GM21717 (cell line): ENCODE measurements around the gene MYL12B.
"Not testable (repeated sequence)": the region's sequence is repeated elsewhere in the genome, so short reads cannot be mapped to it uniquely, and the experiment has no call there.

Source experiments
- ATAC-seq: cut with Tn5 transposase; IDR thresholded peaks from one replicate; pipeline ENCODE4 v1.9.1; 2021; ENCODE audit warnings: mild to moderate bottlenecking, moderate library complexity; ENCODE audit not compliant: unreplicated experiment

MYL12B gene

GRCh38 chr18:3294435-3295080 is 32.6 kb downstream of the MYL12B start:
- ATAC-seq = no peak

DNA sequence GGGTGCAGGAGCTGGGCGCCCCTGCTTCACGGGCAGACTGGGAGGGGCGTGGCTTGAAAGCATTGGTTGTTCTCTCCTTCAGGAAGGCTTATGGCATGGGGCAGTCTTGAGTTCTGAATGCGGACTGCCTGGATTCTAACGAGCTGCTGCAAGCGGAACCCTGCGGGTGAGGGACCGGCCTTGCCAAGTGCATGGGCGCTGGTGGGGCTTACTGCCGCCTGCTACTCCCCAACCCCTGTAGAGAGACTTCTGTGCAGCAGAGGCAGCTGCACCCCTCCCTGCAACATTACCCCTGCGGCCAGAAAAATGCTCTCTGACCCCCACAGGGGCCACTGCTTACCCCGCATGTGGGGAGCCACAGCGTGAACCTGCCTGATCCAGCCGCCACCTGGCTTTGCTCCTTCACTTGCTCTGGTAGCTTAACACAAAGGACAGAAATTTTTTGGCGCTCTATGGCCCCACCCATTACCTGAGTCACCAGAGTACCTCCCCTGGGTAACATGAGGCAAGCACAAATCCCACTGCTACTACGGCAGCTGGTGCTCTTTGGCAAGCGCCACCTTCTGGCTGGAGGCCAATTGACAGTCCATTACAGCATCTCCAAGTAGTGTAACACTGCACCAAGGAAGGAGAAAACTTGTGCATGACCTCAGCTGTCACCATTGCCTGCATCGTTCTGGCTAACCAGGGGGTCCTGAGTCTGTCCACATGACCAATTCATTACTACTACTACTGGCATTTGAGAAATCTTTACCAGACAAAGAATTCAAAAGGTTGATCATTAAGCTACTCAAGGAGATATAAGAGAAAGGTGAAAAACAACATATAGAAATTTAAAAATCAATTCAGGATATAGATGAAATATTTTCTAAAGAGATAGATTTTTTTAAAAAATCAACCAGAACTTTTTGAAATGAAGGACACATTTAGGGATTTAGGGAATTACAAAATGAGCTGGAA is 35.4 kb downstream of the MYL12B start:
- ATAC-seq = peak; percentile 98

DNA sequence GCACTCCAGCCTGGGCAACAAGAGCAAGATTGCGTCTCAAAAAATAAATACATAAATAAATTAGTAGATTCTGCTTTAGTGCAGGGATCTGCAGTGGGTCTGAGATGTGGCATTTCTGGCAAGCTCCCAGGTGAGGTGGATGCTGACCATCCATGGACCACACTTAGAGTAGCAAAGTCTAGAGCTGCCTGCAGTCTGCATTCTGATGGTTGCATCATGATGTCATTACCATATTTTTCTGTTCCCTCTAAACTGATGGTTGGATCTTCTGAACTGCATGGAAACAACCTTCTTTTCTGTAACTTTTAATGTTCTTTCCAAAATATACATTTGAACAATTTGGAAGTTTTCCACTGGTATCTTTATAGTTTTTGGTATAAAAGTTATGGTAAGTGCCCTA is 42.9 kb downstream of the MYL12B start:
- ATAC-seq = no peak

- peak; percentile 46 for ATAC-seq
These were observed 43.4 kb downstream of the MYL12B start for GRCh38 chr18:3305354-3305762.

- no peak for ATAC-seq
These were observed 44.0 kb downstream of the MYL12B start for GRCh38 chr18:3305933-3306332.

- no peak for ATAC-seq
These were observed 44.5 kb downstream of the MYL12B start for GRCh38 chr18:3306391-3306790.

GRCh38 chr18:3313685-3314084 is 51.8 kb downstream of the MYL12B start:
- no peak for ATAC-seq

DNA sequence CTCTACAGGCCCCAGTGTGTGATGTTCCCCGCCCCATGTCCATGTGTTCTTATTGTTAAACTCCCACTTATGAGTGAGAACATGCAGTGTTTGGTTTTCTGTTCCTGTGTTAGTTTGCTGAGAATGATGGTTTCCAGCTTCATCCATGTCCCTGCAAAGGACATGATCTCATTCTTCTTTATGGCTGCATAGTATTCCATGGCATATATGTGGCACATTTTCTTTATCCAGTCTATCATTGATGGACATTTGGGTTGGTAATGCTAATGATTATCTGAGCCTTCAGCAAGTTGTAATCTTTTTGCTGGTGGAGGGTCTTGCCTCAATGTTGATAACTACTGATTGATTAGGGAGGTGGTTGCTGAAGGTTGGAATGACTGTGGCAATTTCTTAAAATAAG is 53.4 kb downstream of the MYL12B start:
- ATAC-seq = not testable (repeated sequence)

DNA sequence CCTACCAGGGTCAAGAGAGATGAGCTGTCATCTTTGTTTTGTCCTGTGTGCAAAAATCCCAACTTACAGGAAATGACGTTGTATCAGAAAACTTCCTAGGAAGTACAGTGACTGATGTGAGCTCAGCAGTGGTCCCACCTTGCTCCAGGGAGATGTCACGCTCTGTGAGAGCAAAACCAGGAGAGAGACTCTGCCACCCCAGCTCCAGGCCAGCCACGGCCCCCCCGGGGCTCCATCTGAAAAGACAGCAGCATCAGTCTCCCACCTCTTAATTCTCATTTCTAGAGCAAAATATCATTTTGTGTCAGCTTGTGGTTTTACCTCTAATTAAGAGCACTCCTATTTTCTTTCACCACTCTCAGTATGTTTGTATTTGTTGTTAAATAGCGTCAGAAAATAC is 57.5 kb downstream of the MYL12B start:
- ATAC-seq = no peak

DNA sequence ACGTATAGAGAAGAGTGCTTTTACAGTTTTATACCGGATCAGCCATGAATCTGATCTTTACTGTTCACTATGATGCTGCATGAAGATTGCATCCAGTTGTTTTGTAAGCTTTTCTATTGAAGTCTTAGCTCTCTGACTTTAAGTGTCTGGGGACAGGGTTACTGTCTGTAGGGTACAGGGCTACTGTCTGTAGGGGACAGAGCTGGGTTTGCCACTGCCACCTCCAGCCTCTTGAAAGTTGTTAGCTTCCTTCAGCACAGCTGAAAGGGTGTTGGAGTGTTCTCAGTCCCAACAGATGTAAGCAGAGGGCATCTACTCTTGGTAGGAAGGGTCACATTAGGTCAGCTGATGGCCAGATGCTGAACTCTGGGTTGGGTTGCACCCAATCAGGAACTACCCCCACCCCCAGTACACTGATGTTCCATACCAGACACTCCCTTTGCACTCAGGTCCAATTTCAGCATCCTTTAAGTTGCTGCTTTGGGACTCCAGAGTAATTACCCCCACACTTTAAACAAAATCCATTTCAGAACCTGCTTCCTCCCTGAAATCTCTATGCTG is 58.0 kb downstream of the MYL12B start:
- no peak for ATAC-seq

DNA sequence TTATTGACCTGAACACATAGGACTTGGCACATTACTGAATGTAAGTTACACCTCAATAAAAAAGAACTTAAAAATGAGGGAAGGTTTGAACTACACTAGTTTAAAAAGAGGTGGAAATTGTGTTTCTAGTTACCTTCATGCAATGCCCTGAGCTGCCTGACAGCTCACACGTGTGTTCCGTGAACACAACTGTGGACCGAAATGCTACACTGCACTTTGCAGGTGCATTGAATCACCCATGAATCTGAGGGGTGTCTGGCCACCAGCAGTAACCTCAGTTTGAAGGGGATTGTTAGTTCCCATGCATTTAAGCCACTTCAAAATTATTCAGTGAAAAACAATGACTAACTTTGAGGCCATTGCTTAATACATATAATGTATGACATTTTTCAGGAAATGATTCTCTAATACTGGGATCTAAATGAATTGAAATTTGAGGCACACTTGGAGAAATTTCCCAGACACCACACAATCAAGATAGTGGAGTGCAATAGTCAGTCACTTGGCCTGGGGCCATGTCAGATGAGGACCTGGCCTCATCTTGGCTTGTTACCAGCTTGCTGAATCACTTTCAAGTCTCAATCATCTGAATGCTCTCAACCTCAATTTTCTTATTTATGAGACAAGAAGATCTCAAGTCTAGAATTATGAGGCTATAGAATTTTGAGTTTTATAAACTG is 59.3 kb downstream of the MYL12B start:
- no peak for ATAC-seq

GRCh38 chr18:3323900-3324299 is 62.0 kb downstream of the MYL12B start:
- no peak for ATAC-seq
